Natural killer cell treated with Interleukin-12 subunit alpha and Interleukin-12 subunit beta and Interleukin-15 and Interleukin-18, amount 100 ng/mL, for 72 hours (primary cell): ENCODE measurements around the gene SLC9A9. TPM values are rescaled to one million over a fixed set of nuclear protein-coding genes. Genes with fewer than 3 reads are reported as not detected.

Experiments used
- ATAC-seq, 2 donors: fragments of 150-1000 bp; cut with Tn5 transposase in 1 of 2; sonication (Bioruptor Pico), chemical (Tn5 transposase) in 1 of 2; 2 replicates each; pipeline ENCODE4 v1.10.0; 2021
- DNase-seq: peaks from one replicate; pipeline ENCODE4 v3.0.0; 2022; ENCODE audit warnings: low spot score
- H3K27ac Mint-ChIP-seq, 2 donors: 1 replicate in 1 of 2; 2 replicates in 1 of 2; pipeline ENCODE4 v1.8.0; 2022; ENCODE audit warnings: mixed read lengths in 2 of 2, mild to moderate bottlenecking in 1 of 2, moderate library complexity in 1 of 2
- H3K27me3 Mint-ChIP-seq, 2 donors: 1 replicate in 1 of 2; 2 replicates in 1 of 2; pipeline ENCODE4 v1.8.0; 2022; ENCODE audit warnings: mixed read lengths in 2 of 2
- H3K36me3 Mint-ChIP-seq: one replicate; pipeline ENCODE4 v1.8.0; 2022; ENCODE audit warnings: mixed read lengths
- H3K4me1 Mint-ChIP-seq, 2 donors: 1 replicate in 1 of 2; 2 replicates in 1 of 2; pipeline ENCODE4 v1.8.0; 2022; ENCODE audit warnings: low read depth in 2 of 2, mixed read lengths in 2 of 2, mild to moderate bottlenecking in 1 of 2
- H3K4me3 Mint-ChIP-seq: one replicate; pipeline ENCODE4 v1.8.0; 2022; ENCODE audit warnings: mixed read lengths
- H3K9me3 Mint-ChIP-seq: 2 replicates; pipeline ENCODE4 v1.8.0; 2022; ENCODE audit warnings: mixed read lengths
- total RNA-seq, 2 donors: library from RNA; stranded (reverse); gene quantifications; one replicate each; pipeline ENCODE4 v1.2.3, GENCODE V29; 2022

SLC9A9 gene
- total RNA-seq, 2 donors from 2014 or later: 11.0 to 11.9 TPM

DNA sequence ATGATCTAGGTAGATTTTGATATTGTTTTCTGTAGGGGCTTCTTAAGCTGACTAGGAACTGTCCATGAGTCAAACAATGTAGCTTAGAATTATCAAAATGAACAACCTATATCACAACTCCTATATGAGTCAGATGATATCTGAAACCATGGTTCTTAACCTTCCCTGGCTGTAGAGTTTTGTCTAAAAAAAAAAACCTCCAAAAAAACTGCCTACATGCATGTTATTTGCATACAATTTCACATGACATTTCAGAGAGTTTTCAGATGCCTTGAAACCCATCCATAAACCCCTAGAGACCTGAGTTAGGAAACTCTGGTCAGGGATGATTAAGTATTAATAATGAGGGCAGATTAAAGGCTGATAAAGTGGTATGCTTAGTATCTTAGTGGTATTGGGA is 571.7 kb downstream of the SLC9A9 start:
- Mint-ChIP-seq H3K4me3 (peak overlapping the region; percentile 53), H3K27ac (peak overlapping the region; percentile 40 to 56)

DNA sequence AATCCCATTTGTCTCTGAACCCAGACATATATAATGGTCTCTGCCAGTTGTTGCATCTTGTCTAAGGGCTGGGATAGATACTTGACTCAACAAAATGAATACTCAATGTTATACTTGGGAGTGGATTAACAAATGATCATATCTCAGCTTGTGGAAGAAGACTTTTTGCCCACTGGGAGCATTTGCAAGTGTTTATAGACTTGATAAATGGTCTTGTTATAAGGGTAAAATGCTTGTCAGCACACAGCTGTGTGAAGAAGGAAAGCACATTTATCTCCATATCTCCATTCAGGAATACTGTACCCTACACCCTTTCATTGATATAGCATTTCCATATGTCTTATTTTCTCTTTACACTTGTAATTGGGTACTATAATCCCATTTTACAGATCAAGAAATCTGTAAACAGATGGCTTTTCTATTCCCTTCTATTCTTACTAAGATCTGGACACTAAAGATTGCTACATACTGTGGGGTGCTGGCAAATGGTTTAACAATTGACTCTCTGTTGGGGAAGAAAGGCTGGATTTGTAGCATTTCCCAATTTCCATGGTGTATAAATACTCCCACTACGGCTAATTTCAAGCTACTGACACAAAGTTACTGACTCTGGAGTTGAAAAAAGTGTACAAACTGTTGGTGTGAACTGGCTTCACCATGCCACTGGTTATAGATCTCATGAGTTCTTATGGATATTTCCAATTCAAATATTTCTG is 574.1 kb downstream of the SLC9A9 start:
- Mint-ChIP-seq H3K27me3 (no peaks in the 10 kb centered on the region), H3K4me3 (no peak overlapping the region), H3K9me3 (no peaks in the 10 kb centered on the region), H3K36me3 (no peaks in the 10 kb centered on the region), H3K27ac (no peak overlapping the region), H3K4me1 (peaks cover 37 to 42% of the 10 kb centered on the region in 2 donors)
- DNase-seq (no peak), ATAC-seq (no peak)

More for the DNA sequence above, 571.7 kb downstream of the SLC9A9 start:
- H3K4me1 Mint-ChIP-seq: peaks cover 48 to 60% of the 10 kb centered on the region in 2 donors
- ATAC-seq (peak; percentile 59 to 79), DNase-seq (no peak)
- no peaks in the 10 kb centered on the region for H3K27me3 Mint-ChIP-seq
- H3K36me3 Mint-ChIP-seq: peaks cover 6% of the 10 kb centered on the region
- H3K9me3 Mint-ChIP-seq: no peaks in the 10 kb centered on the region

DNA sequence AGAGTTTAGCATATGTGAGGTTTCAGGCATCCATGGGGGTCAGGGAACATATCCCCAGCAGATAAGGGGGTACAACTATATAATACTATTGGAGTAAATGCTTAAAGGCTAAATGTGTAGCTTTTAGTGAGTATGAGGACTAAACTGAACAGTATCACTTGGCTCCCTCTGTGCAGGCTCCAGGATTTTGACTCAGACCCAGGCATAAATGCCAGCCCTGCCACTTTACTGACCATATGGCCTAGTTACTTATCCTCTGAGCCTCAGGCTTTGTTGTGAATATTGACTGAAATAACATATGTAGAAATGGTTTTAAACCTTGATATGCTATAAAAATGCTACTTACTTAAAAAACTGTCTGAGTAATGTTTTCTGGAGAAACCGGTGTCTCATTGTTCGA is 577.1 kb downstream of the SLC9A9 start:
- Mint-ChIP-seq H3K9me3 (no peaks in the 10 kb centered on the region), H3K27me3 (no peaks in the 10 kb centered on the region), H3K27ac (peak overlapping the region; percentile 15 to 67), H3K36me3 (no peaks in the 10 kb centered on the region), H3K4me3 (no peak overlapping the region), H3K4me1 (peaks cover 19 to 24% of the 10 kb centered on the region in 2 donors)
- no peak for DNase-seq
- no peak for ATAC-seq

DNA sequence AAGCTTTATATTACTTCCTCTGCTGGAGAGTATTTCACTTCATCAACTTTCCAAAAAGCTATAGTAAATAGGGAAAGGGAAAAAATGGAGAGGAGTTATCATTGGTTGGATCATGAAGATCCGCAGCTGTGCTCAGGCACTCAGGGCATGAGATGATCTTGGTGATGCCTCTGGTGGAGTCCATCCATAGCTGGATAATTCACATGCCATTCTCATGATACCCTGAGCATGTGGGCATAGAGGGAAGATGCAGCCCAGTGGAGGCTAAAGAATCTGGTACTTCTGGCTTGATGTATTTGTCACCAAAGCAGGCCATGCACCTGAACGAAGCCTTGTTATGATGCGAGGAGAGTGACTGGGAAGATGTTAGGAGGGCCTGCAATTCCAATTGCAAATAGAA is 578.5 kb downstream of the SLC9A9 start:
- Mint-ChIP-seq H3K4me3 (no peak overlapping the region), H3K9me3 (no peaks in the 10 kb centered on the region), H3K27ac (peak overlapping the region; percentile 15 to 67), H3K36me3 (no peaks in the 10 kb centered on the region), H3K27me3 (no peaks in the 10 kb centered on the region), H3K4me1 (peaks cover 14 to 20% of the 10 kb centered on the region in 2 donors)
- ATAC-seq (no peak), DNase-seq (no peak)

DNA sequence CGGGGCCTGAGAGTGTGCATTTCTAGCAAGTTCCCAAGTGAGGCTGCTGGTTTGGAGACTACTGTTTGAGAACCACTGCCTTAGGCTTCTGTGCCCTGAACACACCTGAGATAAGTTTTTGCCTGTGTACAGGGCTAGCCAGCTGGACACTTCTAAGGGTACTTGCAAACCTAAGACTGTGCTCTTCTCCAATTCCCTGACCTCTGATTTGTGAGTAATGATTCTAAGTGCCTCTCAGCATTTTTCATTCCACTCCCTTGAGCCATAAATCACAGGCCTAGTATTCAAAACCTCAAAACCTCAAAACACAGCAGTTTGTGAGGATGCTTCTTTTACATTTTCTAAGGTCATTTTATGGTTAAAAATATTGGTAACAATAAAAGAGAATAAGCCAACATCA is 580.3 kb downstream of the SLC9A9 start:
- no peaks in the 10 kb centered on the region for H3K27me3 Mint-ChIP-seq

DNA sequence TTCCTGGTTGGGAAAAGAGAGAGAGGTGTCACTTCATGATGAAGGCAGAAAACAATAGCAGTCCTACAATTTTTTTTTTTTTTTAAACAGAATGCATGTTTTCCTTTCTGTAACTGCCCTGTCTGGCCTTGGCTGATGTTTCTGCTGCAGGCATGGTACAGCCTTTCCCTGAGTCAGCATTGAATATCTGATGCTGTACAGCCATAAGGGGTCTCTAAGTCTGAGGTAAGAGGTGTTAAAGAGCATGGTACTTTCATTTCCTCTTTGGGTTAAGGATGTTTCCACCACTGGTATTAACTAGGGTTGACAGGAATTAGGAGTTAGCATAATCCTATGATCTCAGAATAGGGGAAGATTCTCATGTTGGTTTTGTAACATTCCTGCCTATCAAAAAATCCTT is 581.3 kb downstream of the SLC9A9 start:
- Mint-ChIP-seq H3K27me3 (no peaks in the 10 kb centered on the region), H3K36me3 (no peaks in the 10 kb centered on the region), H3K4me1 (peaks cover 20 to 25% of the 10 kb centered on the region in 2 donors), H3K4me3 (peak overlapping the region; percentile 8), H3K27ac (peak overlapping the region in 1 of 2 donors; percentile 79), H3K9me3 (no peaks in the 10 kb centered on the region)
- peak; percentile 70 to 74 for ATAC-seq
- DNase-seq: no peak

More for the DNA sequence above, 580.3 kb downstream of the SLC9A9 start:
- Mint-ChIP-seq H3K27ac (no peak overlapping the region), H3K9me3 (no peaks in the 10 kb centered on the region), H3K36me3 (no peaks in the 10 kb centered on the region), H3K4me1 (peaks cover 20 to 25% of the 10 kb centered on the region in 2 donors), H3K4me3 (no peak overlapping the region)
- ATAC-seq: no peak
- no peak for DNase-seq

DNA sequence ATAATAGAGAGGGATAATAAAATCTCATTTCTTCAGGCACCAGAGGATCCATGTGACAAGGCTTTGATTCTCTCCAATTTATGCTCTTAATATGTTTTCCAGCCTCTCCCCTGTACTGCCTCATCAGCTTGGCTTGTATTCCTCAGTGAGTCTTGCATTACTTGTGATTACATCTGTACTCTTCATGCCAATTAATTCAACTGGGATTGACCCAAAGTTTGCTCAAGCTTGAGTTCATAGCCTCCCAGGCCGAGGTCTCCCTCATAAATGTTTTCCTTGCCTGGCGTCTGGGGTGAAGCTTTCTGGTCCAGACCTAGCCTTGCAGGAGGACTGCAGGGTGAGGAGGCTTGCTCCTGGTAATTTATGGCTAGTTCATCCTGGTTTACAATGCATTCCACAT is 581.8 kb downstream of the SLC9A9 start:
- ATAC-seq: no peak
- H3K36me3 Mint-ChIP-seq: no peaks in the 10 kb centered on the region
- H3K4me1 Mint-ChIP-seq: peaks cover 16 to 29% of the 10 kb centered on the region in 2 donors

DNA sequence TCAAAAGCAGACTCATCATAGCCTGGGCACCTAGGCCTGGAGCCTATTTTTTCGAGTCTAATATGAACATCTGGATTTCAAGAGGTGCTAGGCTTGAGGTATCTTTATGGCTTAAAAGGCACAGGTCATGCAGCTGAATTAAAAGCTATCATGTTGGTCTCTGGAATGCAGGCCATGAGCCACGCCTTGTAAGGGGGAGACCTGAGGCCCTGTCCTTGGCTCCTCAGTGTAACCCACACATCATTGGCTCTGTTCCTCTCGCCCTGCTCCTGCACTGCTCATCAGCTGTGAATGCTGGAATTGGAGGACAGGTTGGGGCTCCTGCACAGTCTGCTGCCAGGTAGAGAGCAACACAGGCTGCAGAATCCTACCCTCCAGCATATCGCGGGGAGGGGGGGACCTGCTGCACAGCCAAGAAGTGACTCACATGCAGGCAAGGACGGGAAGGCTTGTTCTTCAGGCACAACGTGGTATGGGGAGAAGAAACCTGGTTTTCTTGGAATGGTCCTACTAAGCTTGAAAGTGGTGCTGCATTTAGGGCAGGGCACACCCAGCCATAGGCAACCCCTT is 582.7 kb downstream of the SLC9A9 start:
- DNase-seq (no peak), ATAC-seq (no peak)
- Mint-ChIP-seq H3K9me3 (no peaks in the 10 kb centered on the region), H3K27ac (no peak overlapping the region), H3K27me3 (no peaks in the 10 kb centered on the region), H3K4me1 (peaks cover 16 to 31% of the 10 kb centered on the region in 2 donors), H3K4me3 (no peak overlapping the region), H3K36me3 (no peaks in the 10 kb centered on the region)

More for the DNA sequence above, 581.8 kb downstream of the SLC9A9 start:
- H3K27me3 Mint-ChIP-seq: no peaks in the 10 kb centered on the region
- H3K4me3 Mint-ChIP-seq: peak overlapping the region; percentile 8
- H3K27ac Mint-ChIP-seq: peak overlapping the region in 1 of 2 donors; percentile 79
- no peak for DNase-seq
- H3K9me3 Mint-ChIP-seq: no peaks in the 10 kb centered on the region

DNA sequence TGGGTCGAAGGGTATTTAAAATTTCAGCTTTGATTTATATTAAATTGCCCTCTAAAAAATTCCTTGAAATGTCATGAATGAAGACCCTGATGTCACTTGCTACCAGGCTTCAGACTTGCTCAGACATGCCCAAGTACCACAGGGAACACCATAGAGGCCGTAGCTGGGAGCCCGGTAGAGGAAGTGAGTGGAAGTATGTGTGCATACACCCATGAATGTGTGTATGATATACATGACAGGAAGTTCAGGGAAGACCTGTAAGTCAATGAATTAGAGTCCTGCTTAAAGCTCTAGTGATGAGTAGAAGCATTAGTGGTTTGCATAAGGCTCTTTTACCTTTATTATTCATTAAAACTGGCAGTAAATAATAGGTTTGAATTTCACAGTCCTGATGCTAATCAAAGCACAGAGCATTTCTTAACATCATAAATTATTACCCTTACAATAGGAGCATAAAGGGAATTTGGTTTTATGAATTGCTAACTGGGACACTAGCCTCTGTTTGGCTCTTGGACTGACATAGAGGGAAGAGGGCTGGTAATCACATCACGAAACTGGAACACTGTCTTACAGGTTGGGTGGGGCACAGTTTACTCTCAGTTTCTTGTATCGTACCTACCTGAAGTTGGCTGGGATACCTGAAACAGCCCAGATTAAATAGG is 584.3 kb downstream of the SLC9A9 start:
- DNase-seq: no peak
- Mint-ChIP-seq H3K4me3 (no peak overlapping the region), H3K4me1 (peaks cover 22 to 31% of the 10 kb centered on the region in 2 donors), H3K27ac (no peak overlapping the region), H3K9me3 (no peaks in the 10 kb centered on the region), H3K27me3 (no peaks in the 10 kb centered on the region), H3K36me3 (no peaks in the 10 kb centered on the region)
- ATAC-seq: no peak

DNA sequence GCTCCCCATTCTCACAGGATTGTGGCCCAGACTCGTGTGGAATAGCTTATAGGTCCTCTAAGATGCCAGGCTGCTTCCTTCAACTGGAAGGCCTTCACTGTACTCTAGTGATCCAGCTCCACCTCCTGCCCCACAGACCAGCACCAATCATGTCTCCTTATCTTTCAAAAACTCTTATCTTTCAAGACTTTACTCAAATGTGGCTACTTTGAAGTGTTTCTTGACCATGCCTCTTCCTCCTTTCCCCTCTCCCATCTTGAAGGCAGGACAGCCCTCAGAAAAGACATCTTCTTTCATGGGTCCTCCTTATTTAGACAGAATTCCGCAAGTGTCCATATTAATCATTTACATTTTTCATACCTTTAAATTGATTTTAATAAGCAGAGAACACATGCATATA is 586.4 kb downstream of the SLC9A9 start:
- H3K9me3 Mint-ChIP-seq: no peaks in the 10 kb centered on the region
- no peak for ATAC-seq
- no peak overlapping the region for H3K4me3 Mint-ChIP-seq
- DNase-seq: no peak
- peaks cover 21 to 26% of the 10 kb centered on the region in 2 donors for H3K4me1 Mint-ChIP-seq
- no peaks in the 10 kb centered on the region for H3K36me3 Mint-ChIP-seq
- no peaks in the 10 kb centered on the region for H3K27me3 Mint-ChIP-seq
- no peak overlapping the region for H3K27ac Mint-ChIP-seq

DNA sequence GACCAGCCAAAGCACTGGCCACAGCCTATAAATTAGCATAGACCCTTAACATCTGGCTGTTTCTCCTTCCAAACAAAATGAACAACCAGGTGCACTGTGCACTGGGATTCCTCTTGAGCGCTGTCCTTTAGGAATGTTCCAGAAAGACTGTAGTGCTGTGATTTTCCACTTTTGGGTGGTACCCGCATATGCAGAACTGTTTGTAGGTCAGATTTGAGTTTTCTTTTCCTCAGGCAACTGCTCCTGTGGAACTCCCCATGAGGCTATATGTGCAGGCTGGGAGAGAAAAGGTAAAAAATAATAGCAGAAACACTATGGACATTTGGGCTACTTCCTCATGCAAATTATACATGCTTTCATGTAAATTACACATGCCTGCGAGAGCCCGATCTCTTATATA is 589.6 kb downstream of the SLC9A9 start:
- DNase-seq (no peak), ATAC-seq (no peak)
- no peak overlapping the region for H3K4me3 Mint-ChIP-seq
- peaks cover 25 to 34% of the 10 kb centered on the region in 2 donors for H3K4me1 Mint-ChIP-seq
- no peaks in the 10 kb centered on the region for H3K9me3 Mint-ChIP-seq
- no peaks in the 10 kb centered on the region for H3K36me3 Mint-ChIP-seq
- H3K27me3 Mint-ChIP-seq: no peaks in the 10 kb centered on the region
- no peak overlapping the region for H3K27ac Mint-ChIP-seq

DNA sequence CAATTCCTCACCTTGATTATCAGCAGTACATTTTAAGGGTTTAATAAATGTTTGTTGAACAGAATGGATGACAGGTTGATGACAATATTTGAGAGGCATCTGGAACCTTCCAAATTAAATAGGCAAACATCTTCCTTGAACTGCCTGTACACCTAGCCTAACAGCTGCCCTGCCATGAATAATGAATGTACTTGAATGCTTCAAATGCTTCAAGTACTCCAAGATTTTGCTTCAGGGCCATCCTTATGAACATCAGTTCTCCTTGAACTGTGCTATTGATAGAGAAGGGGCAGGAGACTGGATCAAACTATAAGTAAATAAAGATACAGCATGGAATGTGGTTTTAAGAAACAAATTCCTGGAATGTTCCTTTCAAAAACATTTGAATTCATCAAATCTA is 591.9 kb downstream of the SLC9A9 start:
- H3K4me1 Mint-ChIP-seq: peaks cover 18 to 34% of the 10 kb centered on the region in 2 donors
- H3K27me3 Mint-ChIP-seq: no peaks in the 10 kb centered on the region
- no peak overlapping the region for H3K4me3 Mint-ChIP-seq
- ATAC-seq: no peak
- H3K36me3 Mint-ChIP-seq: no peaks in the 10 kb centered on the region
- H3K9me3 Mint-ChIP-seq: no peaks in the 10 kb centered on the region
- DNase-seq: no peak
- H3K27ac Mint-ChIP-seq: no peak overlapping the region

DNA sequence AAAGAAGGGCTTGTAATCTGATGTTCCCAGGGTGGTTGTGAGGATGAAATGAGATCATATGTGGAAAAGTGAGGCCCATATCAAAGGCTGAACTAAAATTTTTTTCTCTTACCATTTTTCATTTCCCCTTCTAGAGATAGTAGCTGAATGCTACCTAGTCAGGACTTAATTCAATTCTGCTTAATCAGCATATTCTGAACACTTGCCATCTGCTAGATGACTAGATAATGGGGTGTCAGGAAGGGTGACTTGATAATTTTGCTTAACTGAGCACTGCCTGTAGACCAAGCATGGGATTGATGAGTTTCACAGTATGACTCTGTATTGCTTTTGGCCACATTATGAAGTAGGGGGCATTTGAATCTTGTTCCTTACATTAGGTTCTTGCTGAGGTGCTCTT is 592.5 kb downstream of the SLC9A9 start:
- ATAC-seq: no peak
- H3K27ac Mint-ChIP-seq: no peak overlapping the region
- no peak for DNase-seq
- peaks cover 16 to 39% of the 10 kb centered on the region in 2 donors for H3K4me1 Mint-ChIP-seq
- no peaks in the 10 kb centered on the region for H3K27me3 Mint-ChIP-seq
- no peaks in the 10 kb centered on the region for H3K36me3 Mint-ChIP-seq
- no peak overlapping the region for H3K4me3 Mint-ChIP-seq
- H3K9me3 Mint-ChIP-seq: no peaks in the 10 kb centered on the region

DNA sequence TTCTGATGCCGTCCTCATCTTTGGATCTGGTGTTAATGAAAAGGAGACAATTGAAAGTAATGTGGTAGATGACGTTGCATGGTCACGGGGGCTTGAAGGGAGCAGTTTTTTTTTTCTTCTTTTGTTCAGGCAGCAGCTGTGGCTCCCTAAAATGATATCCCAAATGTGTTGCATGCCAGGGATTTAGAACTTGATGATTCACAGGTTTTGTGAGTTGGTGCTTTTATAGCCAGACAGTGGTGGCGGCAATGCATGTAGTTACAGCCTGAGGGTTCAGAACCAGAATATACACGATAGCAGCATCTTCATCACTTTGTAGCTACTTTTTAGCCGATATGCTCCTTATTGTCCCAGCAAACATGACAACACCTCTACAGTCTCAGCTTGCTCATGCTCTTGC is 595.3 kb downstream of the SLC9A9 start:
- Mint-ChIP-seq H3K4me1 (peaks cover 29 to 43% of the 10 kb centered on the region in 2 donors), H3K27me3 (no peaks in the 10 kb centered on the region), H3K27ac (peak overlapping the region in 1 of 2 donors; percentile 29), H3K9me3 (peaks cover 3% of the 10 kb centered on the region), H3K4me3 (no peak overlapping the region), H3K36me3 (no peaks in the 10 kb centered on the region)
- DNase-seq (no peak), ATAC-seq (no peak)
